ENCODE measurements around the gene DCUN1D3.

The DCUN1D3 gene

GRCh38 chr16:20889625-20890275 is 10.4 kb downstream of the DCUN1D3 start:
- ATAC-seq, result no peak
- TF ChIP-seq SNAI2 (CRISPR knock-in tag; IDR thresholded peaks at IDR 0.05) (no peak), PPARA (CRISPR knock-in tag; IDR thresholded peaks at IDR 0.05; ENCODE audit: borderline replicate concordance) (no peak), ARNTL (CRISPR knock-in tag; IDR thresholded peaks at IDR 0.05; ENCODE audit: borderline replicate concordance, low read depth) (no peak), TSHZ2 (CRISPR knock-in tag; IDR thresholded peaks at IDR 0.05) (no peak), PATZ1 (CRISPR knock-in tag; IDR thresholded peaks at IDR 0.05; ENCODE audit: borderline replicate concordance) (no peak), ZNF565 (CRISPR knock-in tag; conservative IDR thresholded peaks at IDR 0.05; ENCODE audit: low read depth) (no peak)

- ATAC-seq, result no peak
Measured at GRCh38 chr16:20887207-20887606, 13.0 kb downstream of the DCUN1D3 start.

More at GRCh38 chr16:20887207-20887606, 13.0 kb downstream of the DCUN1D3 start:
- TF ChIP-seq ZC3H10 (CRISPR knock-in tag; IDR thresholded peaks at IDR 0.05), result no peak
- TF ChIP-seq RARB (CRISPR knock-in tag; IDR thresholded peaks at IDR 0.05), result no peak
- no peak for TF ChIP-seq SNAI2 (CRISPR knock-in tag; IDR thresholded peaks at IDR 0.05)
- no peak for TF ChIP-seq ESRRG (CRISPR knock-in tag; IDR thresholded peaks at IDR 0.05)
- TF ChIP-seq CSRNP3 (CRISPR knock-in tag; IDR thresholded peaks at IDR 0.05), result no peak
- no peak for TF ChIP-seq ZNF8 (CRISPR knock-in tag; IDR thresholded peaks at IDR 0.05)
- no peak for TF ChIP-seq ZFP30 (CRISPR knock-in tag; IDR thresholded peaks at IDR 0.05)
- TF ChIP-seq TOX (CRISPR knock-in tag; IDR thresholded peaks at IDR 0.05; ENCODE audit: borderline replicate concordance), result no peak
- TF ChIP-seq TSHZ2 (CRISPR knock-in tag; IDR thresholded peaks at IDR 0.05), result no peak
- no peak for TF ChIP-seq POU6F1 (CRISPR knock-in tag; IDR thresholded peaks at IDR 0.05; ENCODE audit: borderline replicate concordance, low read depth)
- TF ChIP-seq OSR1 (CRISPR knock-in tag; IDR thresholded peaks at IDR 0.05), result no peak
- no peak for TF ChIP-seq ISL1 (CRISPR knock-in tag; IDR thresholded peaks at IDR 0.05)
- no peak for TF ChIP-seq BACH2 (CRISPR knock-in tag; IDR thresholded peaks at IDR 0.05; ENCODE audit: borderline replicate concordance)
- TF ChIP-seq TCF4 (CRISPR knock-in tag; IDR thresholded peaks at IDR 0.05; ENCODE audit: borderline replicate concordance), result no peak
- TF ChIP-seq ZNF70 (CRISPR knock-in tag; IDR thresholded peaks at IDR 0.05), result no peak
- TF ChIP-seq ARNTL (CRISPR knock-in tag; IDR thresholded peaks at IDR 0.05; ENCODE audit: borderline replicate concordance, low read depth), result no peak
- no peak for TF ChIP-seq GLIS3 (CRISPR knock-in tag; IDR thresholded peaks at IDR 0.05)
- TF ChIP-seq CSDC2 (CRISPR knock-in tag; IDR thresholded peaks at IDR 0.05), result no peak
- no peak for TF ChIP-seq PPARA (CRISPR knock-in tag; IDR thresholded peaks at IDR 0.05; ENCODE audit: borderline replicate concordance)
- TF ChIP-seq CREB5 (CRISPR knock-in tag; IDR thresholded peaks at IDR 0.05; ENCODE audit: low read depth), result no peak

All from SK-N-SH treated with all-trans-retinoic acid at 6 μM for 48 hours (cell line).